Astrocyte (in vitro differentiated cells and primary cell): ENCODE data around the gene HECTD3. TPM values are rescaled to one million over a fixed set of nuclear protein-coding genes. Genes with fewer than 3 reads are reported as not detected.

Experiments used
- DNase-seq: peaks from one replicate; pipeline ENCODE4 v3.0.0-alpha.2; 2010; ENCODE audit warnings: low read depth
- FAIRE-seq: peaks from 2 replicates; lab custom pipeline; 2011; peaks lifted over from hg19 to GRCh38; lab: Jason Lieb, UNC
- H2AFZ ChIP-seq: 2 replicates; pipeline ENCODE4 v1.6.0; 2012; ENCODE audit warnings: low read depth, low read length, inconsistent platforms
- H3K27ac ChIP-seq: 2 replicates; pipeline ENCODE4 v1.5.1; 2011; ENCODE audit warnings: low read depth, low read length, inconsistent platforms
- H3K27me3 ChIP-seq: 2 replicates; pipeline ENCODE4 v1.6.0; 2011; ENCODE audit warnings: low read length, inconsistent platforms; ENCODE audit not compliant: insufficient read depth
- H3K36me3 ChIP-seq: 2 replicates; pipeline ENCODE4 v1.5.1; 2011; ENCODE audit warnings: low read length, inconsistent platforms; ENCODE audit not compliant: insufficient read depth
- H3K4me1 ChIP-seq: 2 replicates; pipeline ENCODE4 v1.5.1; 2011; ENCODE audit warnings: low read length, inconsistent platforms; ENCODE audit not compliant: insufficient read depth
- H3K4me2 ChIP-seq: 2 replicates; pipeline ENCODE4 v1.6.0; 2012; ENCODE audit warnings: low read length, inconsistent platforms
- H3K4me3 ChIP-seq: 2 replicates; pipeline ENCODE4 v1.5.1; 2011; ENCODE audit warnings: low read depth, mild to moderate bottlenecking, low read length, inconsistent platforms; ENCODE audit not compliant: insufficient read depth
- H3K79me2 ChIP-seq: 2 replicates; pipeline ENCODE4 v1.6.0; 2012; ENCODE audit warnings: mild to moderate bottlenecking, low read length, inconsistent platforms; ENCODE audit not compliant: insufficient read depth
- H3K9ac ChIP-seq: 2 replicates; pipeline ENCODE4 v1.6.0; 2012; ENCODE audit warnings: mild to moderate bottlenecking, low read length, inconsistent platforms
- H3K9me3 ChIP-seq: 2 replicates; pipeline ENCODE4 v1.5.1; 2012; ENCODE audit warnings: low read depth, mild to moderate bottlenecking, low read length, inconsistent platforms; ENCODE audit not compliant: insufficient read depth
- H4K20me1 ChIP-seq: 2 replicates; pipeline ENCODE4 v1.6.0; 2012; ENCODE audit warnings: low read length, inconsistent platforms; ENCODE audit not compliant: insufficient read depth
- H3K27ac Mint-ChIP-seq: one replicate; pipeline ENCODE4 v1.8.0; 2021; ENCODE audit warnings: mild to moderate bottlenecking, mixed read lengths; ENCODE audit not compliant: unreplicated experiment
- H3K27me3 Mint-ChIP-seq: one replicate; pipeline ENCODE4 v1.8.0; 2021; ENCODE audit warnings: low read depth, mixed read lengths; ENCODE audit not compliant: unreplicated experiment
- H3K36me3 Mint-ChIP-seq: one replicate; pipeline ENCODE4 v1.8.0; 2021; ENCODE audit warnings: low read depth, mixed read lengths; ENCODE audit not compliant: unreplicated experiment
- H3K4me1 Mint-ChIP-seq: one replicate; pipeline ENCODE4 v1.8.0; 2021; ENCODE audit warnings: low read depth, mixed read lengths; ENCODE audit not compliant: unreplicated experiment
- H3K4me3 Mint-ChIP-seq: one replicate; pipeline ENCODE4 v1.8.0; 2021; ENCODE audit warnings: mild to moderate bottlenecking, moderate library complexity, mixed read lengths; ENCODE audit not compliant: unreplicated experiment
- H3K9me3 Mint-ChIP-seq: one replicate; pipeline ENCODE4 v1.8.0; 2021; ENCODE audit warnings: mild to moderate bottlenecking, mixed read lengths; ENCODE audit not compliant: unreplicated experiment
- CTCF ChIP-seq: IDR thresholded peaks from 2 replicates; pipeline ENCODE4 v1.5.1; 2011; ENCODE audit warnings: low read depth, mild to moderate bottlenecking, inconsistent platforms, low read length, moderate library complexity; ENCODE audit not compliant: insufficient read depth
- EZH2 ChIP-seq: IDR thresholded peaks from 2 replicates; pipeline ENCODE4 v1.6.1; 2012; ENCODE audit warnings: mild to moderate bottlenecking, low read length, inconsistent platforms; ENCODE audit not compliant: insufficient read depth
- total RNA-seq: library from RNA; stranded (reverse); gene quantifications from 2 replicates; pipeline ENCODE4 v1.2.1, GENCODE V29; 2021

Gene HECTD3
- total RNA-seq, 1 donor from 2014 or later = 33.2 TPM

DNA sequence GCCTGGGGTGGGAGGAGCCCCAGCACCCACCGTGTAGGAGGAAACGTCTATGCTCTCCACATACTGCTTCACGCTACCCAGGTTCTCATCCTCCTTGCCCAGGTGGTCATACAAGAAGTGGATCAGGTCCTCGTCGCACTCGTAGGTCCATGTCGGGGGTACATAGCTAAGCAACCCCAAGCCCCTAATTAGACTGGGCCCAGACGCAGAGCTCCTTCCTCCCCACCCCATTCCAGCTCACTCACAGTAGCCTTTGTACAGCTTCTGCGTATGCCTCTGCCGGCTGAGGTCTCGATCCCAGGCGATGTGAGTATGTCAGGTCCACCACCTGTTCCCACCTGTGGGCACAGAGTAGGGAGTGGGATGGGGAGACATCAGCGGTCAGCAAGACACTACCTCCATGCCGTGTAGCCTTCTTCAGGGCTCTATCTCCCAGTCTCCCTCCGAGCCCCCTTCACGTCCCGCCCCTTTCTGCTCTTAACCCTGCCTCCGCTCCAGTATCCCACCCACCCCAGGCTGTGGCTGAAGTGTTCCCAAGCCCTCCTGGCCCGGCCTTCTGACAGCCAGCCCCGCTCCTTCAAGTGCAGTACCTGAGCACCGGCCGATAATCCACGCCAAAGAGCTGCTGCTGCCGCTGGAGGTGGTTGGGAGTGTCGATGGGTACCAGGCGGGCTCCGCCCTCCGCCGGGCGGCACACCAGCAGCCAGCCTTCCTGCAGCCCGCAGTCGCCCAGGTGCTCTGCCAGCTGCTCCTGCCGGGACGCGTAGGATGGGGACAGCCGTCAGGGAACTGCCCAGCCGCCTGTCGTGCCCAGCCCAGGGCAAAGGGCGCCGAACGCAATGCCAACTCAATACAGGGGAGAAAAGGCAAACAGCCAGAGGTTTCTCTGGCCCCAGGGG, 919 bp downstream of the HECTD3 start:
- Histone ChIP-seq H3K4me1 (peaks cover 26% of the 10 kb centered on the region), H3K27me3 (no peaks in the 10 kb centered on the region), H3K9ac (peak overlapping the region; percentile 82), H4K20me1 (peaks cover 33% of the 10 kb centered on the region), H3K79me2 (peaks cover 50% of the 10 kb centered on the region), H3K4me2 (peak overlapping the region; percentile 96), H3K4me3 (peak overlapping the region; percentile 70), H3K36me3 (peaks cover 32% of the 10 kb centered on the region), H3K9me3 (no peaks in the 10 kb centered on the region), H2AFZ (peak overlapping the region; percentile 92), H3K27ac (no peak overlapping the region)
- Mint-ChIP-seq H3K4me1 (peaks cover 18% of the 10 kb centered on the region), H3K27ac (no peak overlapping the region), H3K9me3 (peaks cover 2% of the 10 kb centered on the region), H3K27me3 (no peaks in the 10 kb centered on the region), H3K4me3 (peak overlapping the region; percentile 89), H3K36me3 (peaks cover 19% of the 10 kb centered on the region)
- DNase-seq (no peak), FAIRE-seq (no peak)
- TF ChIP-seq EZH2 (no peak), CTCF (no peak)

GRCh38 chr1:45009296-45009865, 1.7 kb downstream of the HECTD3 start:
- FAIRE-seq (no peak), DNase-seq (no peak)
- Histone ChIP-seq H4K20me1 (peaks cover 26% of the 10 kb centered on the region), H3K4me3 (peak overlapping the region; percentile 70), H3K4me1 (peaks cover 22% of the 10 kb centered on the region), H3K27me3 (no peaks in the 10 kb centered on the region), H3K27ac (no peak overlapping the region), H3K9me3 (no peaks in the 10 kb centered on the region), H3K79me2 (peaks cover 44% of the 10 kb centered on the region), H3K9ac (peak overlapping the region; percentile 82), H2AFZ (no peak overlapping the region), H3K4me2 (peak overlapping the region; percentile 96), H3K36me3 (peaks cover 36% of the 10 kb centered on the region)
- Mint-ChIP-seq H3K27me3 (no peaks in the 10 kb centered on the region), H3K36me3 (peaks cover 19% of the 10 kb centered on the region), H3K4me3 (peak overlapping the region; percentile 89), H3K4me1 (peaks cover 18% of the 10 kb centered on the region), H3K27ac (peak overlapping the region; percentile 31), H3K9me3 (peaks cover 2% of the 10 kb centered on the region)
- no peak for TF ChIP-seq EZH2
- no peak for TF ChIP-seq CTCF
